ENCODE data around the gene CCDC88C.

The CCDC88C gene

GRCh38 chr14:91360490-91361232, 57.0 kb downstream of the CCDC88C start:
- Histone ChIP-seq H3K36me3 (ENCODE audit: insufficient read depth, low read length) (no peaks in the 10 kb centered on the region), H3K27ac (ENCODE audit: low read depth, low read length) (no peak overlapping the region), H2AFZ (ENCODE audit: low read length, unreplicated experiment) (no peak overlapping the region), H3K27me3 (ENCODE audit: insufficient read depth, low read length) (no peaks in the 10 kb centered on the region), H3K4me3 (ENCODE audit: low read depth, low read length) (no peak overlapping the region), H3K4me1 (ENCODE audit: control insufficient read depth, insufficient read depth, low read length, unreplicated experiment) (no peaks in the 10 kb centered on the region), H3K79me2 (ENCODE audit: control insufficient read depth, insufficient read depth, low read length, unreplicated experiment) (no peaks in the 10 kb centered on the region)

- Histone ChIP-seq H3K36me3 (ENCODE audit: insufficient read depth, low read length) (no peaks in the 10 kb centered on the region), H3K27ac (ENCODE audit: low read depth, low read length) (no peak overlapping the region), H3K27me3 (ENCODE audit: insufficient read depth, low read length) (no peaks in the 10 kb centered on the region), H3K4me1 (ENCODE audit: control insufficient read depth, insufficient read depth, low read length, unreplicated experiment) (no peaks in the 10 kb centered on the region), H2AFZ (ENCODE audit: low read length, unreplicated experiment) (no peak overlapping the region), H3K4me3 (ENCODE audit: low read depth, low read length) (no peak overlapping the region), H3K79me2 (ENCODE audit: control insufficient read depth, insufficient read depth, low read length, unreplicated experiment) (no peaks in the 10 kb centered on the region)
Observed at GRCh38 chr14:91358654-91359220, 58.9 kb downstream of the CCDC88C start.

- Histone ChIP-seq H3K27ac (ENCODE audit: low read depth, low read length) (no peak overlapping the region), H3K79me2 (ENCODE audit: control insufficient read depth, insufficient read depth, low read length, unreplicated experiment) (no peaks in the 10 kb centered on the region), H3K4me3 (ENCODE audit: low read depth, low read length) (no peak overlapping the region), H3K36me3 (ENCODE audit: insufficient read depth, low read length) (no peaks in the 10 kb centered on the region), H3K27me3 (ENCODE audit: insufficient read depth, low read length) (no peaks in the 10 kb centered on the region), H2AFZ (ENCODE audit: low read length, unreplicated experiment) (no peak overlapping the region), H3K4me1 (ENCODE audit: control insufficient read depth, insufficient read depth, low read length, unreplicated experiment) (no peaks in the 10 kb centered on the region)
Observed at GRCh38 chr14:91358025-91358319, 59.6 kb downstream of the CCDC88C start.

GRCh38 chr14:91357272-91358024, 60.2 kb downstream of the CCDC88C start:
- no peaks in the 10 kb centered on the region for H3K27me3 ChIP-seq (ENCODE audit: insufficient read depth, low read length)
- no peaks in the 10 kb centered on the region for H3K79me2 ChIP-seq (ENCODE audit: control insufficient read depth, insufficient read depth, low read length, unreplicated experiment)
- H2AFZ ChIP-seq (ENCODE audit: low read length, unreplicated experiment) = no peak overlapping the region
- no peaks in the 10 kb centered on the region for H3K36me3 ChIP-seq (ENCODE audit: insufficient read depth, low read length)
- no peak overlapping the region for H3K4me3 ChIP-seq (ENCODE audit: low read depth, low read length)
- H3K27ac ChIP-seq (ENCODE audit: low read depth, low read length) = no peak overlapping the region
- H3K4me1 ChIP-seq (ENCODE audit: control insufficient read depth, insufficient read depth, low read length, unreplicated experiment) = no peaks in the 10 kb centered on the region

- Histone ChIP-seq H2AFZ (ENCODE audit: low read length, unreplicated experiment) (no peak overlapping the region), H3K36me3 (ENCODE audit: insufficient read depth, low read length) (no peaks in the 10 kb centered on the region), H3K27me3 (ENCODE audit: insufficient read depth, low read length) (no peaks in the 10 kb centered on the region), H3K79me2 (ENCODE audit: control insufficient read depth, insufficient read depth, low read length, unreplicated experiment) (no peaks in the 10 kb centered on the region), H3K27ac (ENCODE audit: low read depth, low read length) (no peak overlapping the region), H3K4me3 (ENCODE audit: low read depth, low read length) (no peak overlapping the region), H3K4me1 (ENCODE audit: control insufficient read depth, insufficient read depth, low read length, unreplicated experiment) (no peaks in the 10 kb centered on the region)
Observed at GRCh38 chr14:91356181-91356763, 61.3 kb downstream of the CCDC88C start.

- Histone ChIP-seq H3K4me3 (ENCODE audit: low read depth, low read length) (no peak overlapping the region), H3K36me3 (ENCODE audit: insufficient read depth, low read length) (no peaks in the 10 kb centered on the region), H2AFZ (ENCODE audit: low read length, unreplicated experiment) (no peak overlapping the region), H3K79me2 (ENCODE audit: control insufficient read depth, insufficient read depth, low read length, unreplicated experiment) (no peaks in the 10 kb centered on the region), H3K27ac (ENCODE audit: low read depth, low read length) (no peak overlapping the region), H3K27me3 (ENCODE audit: insufficient read depth, low read length) (no peaks in the 10 kb centered on the region), H3K4me1 (ENCODE audit: control insufficient read depth, insufficient read depth, low read length, unreplicated experiment) (peaks cover 7% of the 10 kb centered on the region)
Observed at GRCh38 chr14:91354979-91355685, 62.5 kb downstream of the CCDC88C start.

GRCh38 chr14:91354221-91354916, 63.3 kb downstream of the CCDC88C start:
- Histone ChIP-seq H3K79me2 (ENCODE audit: control insufficient read depth, insufficient read depth, low read length, unreplicated experiment) (no peaks in the 10 kb centered on the region), H3K27ac (ENCODE audit: low read depth, low read length) (no peak overlapping the region), H3K36me3 (ENCODE audit: insufficient read depth, low read length) (no peaks in the 10 kb centered on the region), H3K27me3 (ENCODE audit: insufficient read depth, low read length) (no peaks in the 10 kb centered on the region), H3K4me3 (ENCODE audit: low read depth, low read length) (no peak overlapping the region), H3K4me1 (ENCODE audit: control insufficient read depth, insufficient read depth, low read length, unreplicated experiment) (peaks cover 7% of the 10 kb centered on the region), H2AFZ (ENCODE audit: low read length, unreplicated experiment) (no peak overlapping the region)

- H3K27ac ChIP-seq (ENCODE audit: low read depth, low read length) = no peak overlapping the region
- no peaks in the 10 kb centered on the region for H3K27me3 ChIP-seq (ENCODE audit: insufficient read depth, low read length)
- no peak overlapping the region for H3K4me3 ChIP-seq (ENCODE audit: low read depth, low read length)
- H2AFZ ChIP-seq (ENCODE audit: low read length, unreplicated experiment) = no peak overlapping the region
- peaks cover 7% of the 10 kb centered on the region for H3K4me1 ChIP-seq (ENCODE audit: control insufficient read depth, insufficient read depth, low read length, unreplicated experiment)
- no peaks in the 10 kb centered on the region for H3K36me3 ChIP-seq (ENCODE audit: insufficient read depth, low read length)
- no peaks in the 10 kb centered on the region for H3K79me2 ChIP-seq (ENCODE audit: control insufficient read depth, insufficient read depth, low read length, unreplicated experiment)
Observed at GRCh38 chr14:91352728-91353692, 64.6 kb downstream of the CCDC88C start.

- Histone ChIP-seq H3K27ac (ENCODE audit: low read depth, low read length) (no peak overlapping the region), H3K36me3 (ENCODE audit: insufficient read depth, low read length) (no peaks in the 10 kb centered on the region), H3K27me3 (ENCODE audit: insufficient read depth, low read length) (no peaks in the 10 kb centered on the region), H2AFZ (ENCODE audit: low read length, unreplicated experiment) (no peak overlapping the region), H3K4me3 (ENCODE audit: low read depth, low read length) (no peak overlapping the region), H3K79me2 (ENCODE audit: control insufficient read depth, insufficient read depth, low read length, unreplicated experiment) (no peaks in the 10 kb centered on the region), H3K4me1 (ENCODE audit: control insufficient read depth, insufficient read depth, low read length, unreplicated experiment) (peaks cover 7% of the 10 kb centered on the region)
Observed at GRCh38 chr14:91352053-91352452, 65.6 kb downstream of the CCDC88C start.
